Measurements from ENCODE around the gene CEND1.
A peak's percentile ranks its signal among the peaks of the same experiment; 100 is the strongest.

Gene CEND1

DNA sequence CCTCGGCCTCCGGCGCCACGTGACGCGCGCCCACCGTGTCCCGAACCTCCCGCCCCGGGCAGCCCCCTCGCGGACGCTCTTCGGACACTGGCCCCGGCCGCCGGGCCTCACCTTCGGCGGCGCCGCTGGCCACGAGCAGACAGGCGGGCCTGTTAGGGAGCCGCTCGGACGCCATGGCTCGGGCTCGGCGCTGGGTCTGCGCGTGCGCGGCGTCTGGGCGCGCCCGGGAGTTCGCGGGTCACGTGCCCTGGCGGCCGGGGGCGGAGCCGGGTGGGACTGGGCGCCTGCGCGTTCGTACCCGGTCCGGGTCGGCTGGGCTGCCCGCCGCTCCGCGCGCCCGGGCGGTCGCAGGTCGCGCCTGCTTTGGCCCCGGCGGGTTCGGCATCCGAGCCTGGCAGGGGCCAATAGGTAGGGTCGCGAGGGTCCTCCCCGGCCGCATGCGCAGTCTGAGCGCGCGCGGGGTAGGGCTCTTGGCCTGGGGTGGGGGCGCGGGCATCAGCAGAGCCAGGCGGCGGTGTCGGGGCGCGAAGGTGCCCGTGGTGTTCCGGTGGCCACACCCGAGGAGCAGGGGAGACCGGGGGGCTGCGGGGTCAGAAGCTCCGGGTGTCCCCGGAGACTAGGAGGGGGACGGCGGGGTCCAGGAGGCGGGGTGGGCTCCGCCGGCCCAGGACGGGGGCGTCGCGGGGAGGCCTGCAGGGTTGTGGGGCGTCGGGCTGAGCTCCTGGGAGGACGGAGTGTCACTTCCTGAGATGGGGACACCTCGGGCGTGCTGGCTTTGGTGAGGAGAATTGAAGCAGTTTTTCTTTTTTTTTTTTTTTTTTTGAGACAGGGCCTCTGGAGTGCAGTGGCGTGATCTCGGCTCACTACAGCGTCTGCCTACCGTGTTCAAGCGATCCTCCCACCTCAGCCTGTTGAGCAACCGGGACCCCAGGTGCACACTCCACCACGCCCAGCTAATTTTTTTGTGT is 12.3 kb downstream of the CEND1 start, which contains the start of gene GATD1:
Gene GATD1 (minus strand): TSS at position 200 of the 968 bp plus-strand sequence. CDS start 25 bp downstream, at position 175.
- H3K4me1 ChIP-seq (ENCODE audit: insufficient read depth, low read length), result peaks cover 20% of the 10 kb centered on the region
- peak within 1 kb of the TSS; percentile 89 for H3K27ac ChIP-seq (ENCODE audit: low read depth, low read length)

DNA sequence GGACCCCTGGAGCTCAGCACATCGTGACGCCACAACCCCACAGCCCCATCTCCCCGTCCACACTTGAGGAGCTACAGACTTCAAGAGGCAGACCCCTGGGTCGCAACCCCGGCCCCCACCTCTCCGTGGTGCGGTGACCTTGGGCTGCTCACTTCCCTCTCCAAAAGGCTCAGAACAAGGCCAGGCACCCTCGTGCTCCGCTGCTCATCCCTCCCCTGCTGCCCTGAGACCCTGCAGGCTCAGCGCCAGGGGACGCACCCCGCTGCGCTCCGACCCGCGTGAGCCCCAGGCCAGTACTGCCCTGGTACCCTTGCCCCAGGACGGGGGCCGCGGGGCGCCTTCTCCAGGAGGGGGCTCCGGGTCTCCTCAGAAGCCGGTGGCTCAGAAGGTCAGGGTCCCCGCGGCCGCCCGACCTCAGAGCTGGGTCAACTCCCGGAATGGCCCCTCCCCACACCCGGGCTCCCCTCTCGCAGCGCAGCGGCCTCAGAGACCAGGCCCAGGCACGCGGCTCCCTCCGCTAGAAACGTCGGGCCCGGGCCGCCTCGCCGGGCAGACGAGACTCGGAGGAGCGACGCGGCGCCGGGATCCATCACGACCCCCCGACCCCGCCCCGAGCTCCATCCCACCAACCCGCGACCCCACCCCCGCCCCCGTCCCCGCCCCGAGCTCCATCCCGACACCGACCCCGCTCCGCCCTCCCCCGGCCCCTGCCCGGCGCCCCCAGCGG is 13.2 kb downstream of the CEND1 start:
- Histone ChIP-seq H3K36me3 (ENCODE audit: insufficient read depth, low read length) (peaks cover 12% of the 10 kb centered on the region), H3K27me3 (ENCODE audit: control insufficient read depth in 1 of 2, insufficient read depth in 2 of 2, low read length in 2 of 2) (no peaks in the 10 kb centered on the region), H3K4me3 (ENCODE audit: low read depth in 1 of 2, low read length in 2 of 2) (peak overlapping the region; percentile 71 to 87), H3K27ac (ENCODE audit: low read depth, low read length) (peak overlapping the region; percentile 51), H3K4me1 (ENCODE audit: insufficient read depth, low read length) (peaks cover 20% of the 10 kb centered on the region), H3K9me3 (ENCODE audit: low read length) (no peaks in the 10 kb centered on the region), H3K9ac (ENCODE audit: low read length) (peak overlapping the region; percentile 39)

More for the DNA sequence above, 12.3 kb downstream of the CEND1 start, which contains the start of gene GATD1:
- Histone ChIP-seq H3K9me3 (ENCODE audit: low read length) (no peaks in the 10 kb centered on the region), H3K4me3 (ENCODE audit: low read depth in 1 of 2, low read length in 2 of 2) (peak within 1 kb of the TSS; percentile 71 to 87), H3K36me3 (ENCODE audit: insufficient read depth, low read length) (peaks cover 11% of the 10 kb centered on the region), H3K9ac (ENCODE audit: low read length) (peak within 1 kb of the TSS; percentile 49), H3K27me3 (ENCODE audit: control insufficient read depth in 1 of 2, insufficient read depth in 2 of 2, low read length in 2 of 2) (no peaks in the 10 kb centered on the region)

- Histone ChIP-seq H3K9me3 (ENCODE audit: low read length) (no peaks in the 10 kb centered on the region), H3K4me1 (ENCODE audit: insufficient read depth, low read length) (peaks cover 20% of the 10 kb centered on the region), H3K36me3 (ENCODE audit: insufficient read depth, low read length) (peaks cover 16% of the 10 kb centered on the region), H3K27ac (ENCODE audit: low read depth, low read length) (peak overlapping the region; percentile 51), H3K9ac (ENCODE audit: low read length) (peak overlapping the region; percentile 39), H3K4me3 (ENCODE audit: low read depth in 1 of 2, low read length in 2 of 2) (peak overlapping the region; percentile 67 to 87), H3K27me3 (ENCODE audit: control insufficient read depth in 1 of 2, insufficient read depth in 2 of 2, low read length in 2 of 2) (no peaks in the 10 kb centered on the region)
Observed at GRCh38 chr11:776263-776560, 13.7 kb downstream of the CEND1 start.

DNA sequence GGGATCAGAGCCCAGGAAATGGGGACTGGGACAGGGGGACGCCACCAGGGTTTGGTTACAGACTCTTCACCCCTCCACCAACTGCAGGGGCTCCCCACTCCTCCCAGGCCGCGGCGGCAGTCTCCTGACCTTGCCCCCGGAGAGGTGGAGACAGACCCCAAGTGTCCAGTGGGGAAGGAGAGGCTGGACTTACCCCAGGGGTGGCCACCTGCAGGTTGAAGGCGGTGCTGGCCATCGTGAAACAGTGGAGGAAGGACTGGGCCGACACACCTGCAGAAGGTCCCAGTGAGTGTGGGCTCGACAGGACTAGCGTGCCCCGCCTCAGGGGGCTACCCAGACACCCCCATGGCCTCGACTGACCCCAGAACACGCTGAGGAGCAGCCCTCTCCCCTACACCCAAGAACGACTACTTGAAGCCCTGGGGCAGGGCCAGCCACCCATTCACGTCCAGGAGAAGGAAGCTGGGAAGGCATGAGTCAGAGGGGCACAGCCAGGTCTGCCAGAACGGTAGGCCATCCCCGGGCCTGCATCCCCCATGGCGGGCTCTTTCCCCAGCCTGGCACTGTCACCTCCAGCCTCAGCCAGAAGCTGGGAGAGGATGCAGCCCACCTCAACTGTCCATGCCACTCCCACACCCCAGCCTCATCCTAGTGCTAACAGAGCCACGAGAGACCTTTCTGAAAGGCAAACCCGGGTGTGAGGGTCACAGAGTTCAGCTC is 14.9 kb downstream of the CEND1 start:
- Histone ChIP-seq H3K4me1 (ENCODE audit: insufficient read depth, low read length) (peaks cover 20% of the 10 kb centered on the region), H3K27ac (ENCODE audit: low read depth, low read length) (no peak overlapping the region), H3K9ac (ENCODE audit: low read length) (no peak overlapping the region), H3K9me3 (ENCODE audit: low read length) (no peaks in the 10 kb centered on the region), H3K36me3 (ENCODE audit: insufficient read depth, low read length) (peaks cover 26% of the 10 kb centered on the region), H3K4me3 (ENCODE audit: low read depth in 1 of 2, low read length in 2 of 2) (no peak overlapping the region), H3K27me3 (ENCODE audit: control insufficient read depth in 1 of 2, insufficient read depth in 2 of 2, low read length in 2 of 2) (no peaks in the 10 kb centered on the region)

- H3K4me1 ChIP-seq (ENCODE audit: insufficient read depth, low read length), result peaks cover 20% of the 10 kb centered on the region
- H3K27ac ChIP-seq (ENCODE audit: low read depth, low read length), result no peak overlapping the region
- H3K9me3 ChIP-seq (ENCODE audit: low read length), result no peaks in the 10 kb centered on the region
- no peak overlapping the region for H3K4me3 ChIP-seq (ENCODE audit: low read depth in 1 of 2, low read length in 2 of 2)
- H3K36me3 ChIP-seq (ENCODE audit: insufficient read depth, low read length), result peaks cover 29% of the 10 kb centered on the region
- H3K27me3 ChIP-seq (ENCODE audit: control insufficient read depth in 1 of 2, insufficient read depth in 2 of 2, low read length in 2 of 2), result no peaks in the 10 kb centered on the region
- no peak overlapping the region for H3K9ac ChIP-seq (ENCODE audit: low read length)
Observed at GRCh38 chr11:773830-774229, 16.1 kb downstream of the CEND1 start.

GRCh38 chr11:773425-773824 is 16.5 kb downstream of the CEND1 start:
- Histone ChIP-seq H3K36me3 (ENCODE audit: insufficient read depth, low read length) (peaks cover 29% of the 10 kb centered on the region), H3K27ac (ENCODE audit: low read depth, low read length) (no peak overlapping the region), H3K9ac (ENCODE audit: low read length) (no peak overlapping the region), H3K9me3 (ENCODE audit: low read length) (no peaks in the 10 kb centered on the region), H3K27me3 (ENCODE audit: control insufficient read depth in 1 of 2, insufficient read depth in 2 of 2, low read length in 2 of 2) (no peaks in the 10 kb centered on the region), H3K4me1 (ENCODE audit: insufficient read depth, low read length) (peaks cover 17% of the 10 kb centered on the region), H3K4me3 (ENCODE audit: low read depth in 1 of 2, low read length in 2 of 2) (no peak overlapping the region)

GRCh38 chr11:772429-773390 is 17.2 kb downstream of the CEND1 start:
- no peak overlapping the region for H3K9ac ChIP-seq (ENCODE audit: low read length)
- peaks cover 11% of the 10 kb centered on the region for H3K4me1 ChIP-seq (ENCODE audit: insufficient read depth, low read length)
- H3K27ac ChIP-seq (ENCODE audit: low read depth, low read length), result no peak overlapping the region

DNA sequence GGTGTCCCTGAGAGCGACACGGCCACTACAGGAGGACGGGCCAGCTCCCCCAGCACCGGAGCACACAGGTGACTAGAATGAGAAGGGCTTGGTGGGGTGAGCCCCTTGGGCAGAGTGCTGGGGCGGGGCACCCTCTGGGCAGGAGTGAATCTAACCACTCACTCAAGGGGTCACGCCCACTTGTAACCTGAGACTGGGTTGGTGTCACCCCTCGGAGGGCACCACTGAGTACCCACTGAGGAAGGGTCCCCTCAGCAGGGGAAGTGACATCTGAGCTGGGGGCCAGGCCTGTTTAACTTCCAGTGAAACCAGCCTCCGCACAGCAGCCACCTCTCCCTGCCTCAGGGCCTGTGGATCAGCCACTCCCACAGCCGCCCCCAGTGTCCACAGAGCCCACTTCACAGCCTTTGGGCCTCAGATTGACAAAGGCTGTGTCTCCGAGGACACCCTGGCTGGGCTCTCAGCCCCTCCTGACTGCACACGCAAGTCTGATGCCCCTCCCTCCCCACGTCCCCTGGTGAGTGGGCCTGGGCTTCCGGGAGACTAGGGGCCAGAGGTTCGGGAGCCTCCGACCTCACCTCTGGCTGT is 18.2 kb downstream of the CEND1 start:
- no peaks in the 10 kb centered on the region for H3K27me3 ChIP-seq (ENCODE audit: control insufficient read depth in 1 of 2, insufficient read depth in 2 of 2, low read length in 2 of 2)
- no peak overlapping the region for H3K4me3 ChIP-seq (ENCODE audit: low read depth in 1 of 2, low read length in 2 of 2)
- no peaks in the 10 kb centered on the region for H3K9me3 ChIP-seq (ENCODE audit: low read length)
- no peak overlapping the region for H3K9ac ChIP-seq (ENCODE audit: low read length)
- H3K4me1 ChIP-seq (ENCODE audit: insufficient read depth, low read length), result peaks cover 11% of the 10 kb centered on the region
- H3K36me3 ChIP-seq (ENCODE audit: insufficient read depth, low read length), result peaks cover 38% of the 10 kb centered on the region
- no peak overlapping the region for H3K27ac ChIP-seq (ENCODE audit: low read depth, low read length)

More at GRCh38 chr11:772429-773390, 17.2 kb downstream of the CEND1 start:
- no peaks in the 10 kb centered on the region for H3K9me3 ChIP-seq (ENCODE audit: low read length)
- H3K36me3 ChIP-seq (ENCODE audit: insufficient read depth, low read length), result peaks cover 29% of the 10 kb centered on the region
- H3K4me3 ChIP-seq (ENCODE audit: low read depth in 1 of 2, low read length in 2 of 2), result no peak overlapping the region
- no peaks in the 10 kb centered on the region for H3K27me3 ChIP-seq (ENCODE audit: control insufficient read depth in 1 of 2, insufficient read depth in 2 of 2, low read length in 2 of 2)

DNA sequence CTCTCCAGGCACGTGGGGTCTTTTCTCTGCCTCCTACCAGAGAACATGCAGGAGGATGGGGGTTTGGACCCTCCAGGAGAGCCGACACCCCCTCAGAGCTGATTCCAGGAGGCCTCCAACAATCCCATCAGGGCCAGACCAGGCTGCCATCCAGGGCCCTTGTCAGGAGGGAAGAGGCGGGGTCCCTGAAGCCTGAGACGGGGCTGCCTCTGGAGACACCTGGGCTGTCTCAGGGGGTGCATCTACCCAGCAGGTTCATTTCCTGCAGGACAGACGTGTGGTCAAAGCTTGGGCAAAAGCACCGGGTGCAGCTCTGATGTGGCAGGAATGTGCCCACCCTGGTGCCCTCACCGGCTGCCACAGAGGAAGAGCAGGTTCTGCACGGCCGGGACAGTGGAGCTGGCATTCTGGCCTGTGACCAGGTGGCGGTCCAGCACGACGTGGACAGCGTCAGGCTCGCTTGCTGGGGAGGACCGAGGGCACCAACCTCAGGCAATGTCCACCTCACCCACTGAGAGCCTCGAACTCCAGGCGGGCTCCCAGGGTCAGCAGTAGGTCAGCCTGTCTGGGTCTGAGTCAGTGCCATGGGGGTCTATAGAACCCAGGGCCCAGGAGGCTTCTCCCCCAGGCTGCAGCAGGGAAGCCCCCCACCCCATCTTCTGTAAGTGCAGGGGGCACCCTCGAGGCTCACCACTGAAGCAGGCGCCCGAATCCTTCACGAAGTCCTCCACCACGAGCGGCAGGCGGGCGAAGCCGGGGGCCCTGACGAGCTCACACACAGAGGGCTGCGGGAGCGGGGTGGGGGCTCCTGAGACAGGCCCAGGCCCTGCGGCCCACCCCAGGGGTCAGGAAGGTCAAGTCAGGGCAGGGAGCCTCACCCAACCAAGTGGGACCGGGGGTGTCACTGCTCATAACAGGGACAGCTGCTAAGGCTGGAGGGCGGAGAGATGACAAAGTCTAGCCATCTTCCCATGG is 19.0 kb downstream of the CEND1 start:
- H3K9me3 ChIP-seq (ENCODE audit: low read length), result no peaks in the 10 kb centered on the region
- peaks cover 11% of the 10 kb centered on the region for H3K4me1 ChIP-seq (ENCODE audit: insufficient read depth, low read length)
- peaks cover 43% of the 10 kb centered on the region for H3K36me3 ChIP-seq (ENCODE audit: insufficient read depth, low read length)
- no peak overlapping the region for H3K4me3 ChIP-seq (ENCODE audit: low read depth in 1 of 2, low read length in 2 of 2)
- H3K27me3 ChIP-seq (ENCODE audit: control insufficient read depth in 1 of 2, insufficient read depth in 2 of 2, low read length in 2 of 2), result no peaks in the 10 kb centered on the region
- no peak overlapping the region for H3K9ac ChIP-seq (ENCODE audit: low read length)
- no peak overlapping the region for H3K27ac ChIP-seq (ENCODE audit: low read depth, low read length)

All from muscle layer of colon (tissue), 2 donors.